ENCODE measurements around the gene OR14I1. TPM values are rescaled to one million over a fixed set of nuclear protein-coding genes. Genes with fewer than 3 reads are reported as not detected.

OR14I1 gene
- total RNA-seq = not detected

- TF ChIP-seq CTCF (IDR thresholded peaks at IDR 0.05; ENCODE audit: low read depth) = no peak
These were observed at the start of gene OR14I1 for GRCh38 chr1:248702714-248703113. TSS of gene OR14I1 (minus strand) at chr1:248702766.

- TF ChIP-seq CTCF (IDR thresholded peaks at IDR 0.05; ENCODE audit: low read depth) = no peak
These were observed 49.1 kb upstream of the OR14I1 start for GRCh38 chr1:248751635-248752034.

GRCh38 chr1:248751142-248751541, 48.6 kb upstream of the OR14I1 start:
- no peak for TF ChIP-seq CTCF (IDR thresholded peaks at IDR 0.05; ENCODE audit: low read depth)

- no peak for TF ChIP-seq CTCF (IDR thresholded peaks at IDR 0.05; ENCODE audit: low read depth)
These were observed 47.9 kb upstream of the OR14I1 start for GRCh38 chr1:248750496-248750895.

- no peak for TF ChIP-seq CTCF (IDR thresholded peaks at IDR 0.05; ENCODE audit: low read depth)
These were observed 45.6 kb upstream of the OR14I1 start for GRCh38 chr1:248748211-248748610.

- no peak for TF ChIP-seq CTCF (IDR thresholded peaks at IDR 0.05; ENCODE audit: low read depth)
These were observed 38.3 kb upstream of the OR14I1 start for GRCh38 chr1:248740876-248741275.

- no peak for TF ChIP-seq CTCF (IDR thresholded peaks at IDR 0.05; ENCODE audit: low read depth)
These were observed 37.1 kb upstream of the OR14I1 start for GRCh38 chr1:248739572-248740205.
